T47D (cell line): Measurements from ENCODE around the gene NKAIN2.
"Not testable (repeated sequence)": the region's sequence is repeated elsewhere in the genome, so short reads cannot be mapped to it uniquely, and the experiment has no call there.

Experiments
- DNase-seq, 2 experiments: peaks; one replicate each; pipeline versions ENCODE4 v3.0.0 to v3.0.0-alpha.2; 2011 to 2012; ENCODE audit warnings: low read depth in 1 of 2, low spot score in 1 of 2
- JUND ChIP-seq: IDR thresholded peaks from 2 replicates; pipeline ENCODE4 v1.6.1; 2012; ENCODE audit warnings: low read depth
- in situ Hi-C: cut with HindIII; loops from 2 replicates; pipeline ENCODE4 v1.10.0; 2016; ENCODE audit warnings: low sequenced_read_pairs, low pct_unique_long_range_greater_than_20kb

The NKAIN2 gene

DNA sequence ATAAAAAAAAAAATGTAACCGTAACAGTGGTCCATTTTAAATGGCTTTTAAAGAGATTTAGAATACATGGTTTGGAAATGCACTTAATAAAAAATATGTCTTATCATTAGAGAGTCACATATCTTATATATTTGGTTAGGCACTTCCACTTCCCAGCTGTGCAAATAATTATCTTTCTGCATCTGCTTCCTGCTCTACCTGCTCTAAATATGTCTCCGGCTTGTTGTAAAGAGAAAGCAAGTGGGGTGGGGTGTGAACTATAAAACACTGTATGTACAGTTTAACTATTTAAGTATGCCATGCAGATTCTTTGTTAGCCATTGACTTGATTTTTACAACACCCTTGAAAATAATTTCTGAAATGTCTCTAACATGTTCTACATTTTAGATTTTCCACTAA lies 106.3 kb downstream of the NKAIN2 start:
- in situ Hi-C loops = no loop called here
- no peak for TF ChIP-seq JUND
- DNase-seq = no peak

DNA sequence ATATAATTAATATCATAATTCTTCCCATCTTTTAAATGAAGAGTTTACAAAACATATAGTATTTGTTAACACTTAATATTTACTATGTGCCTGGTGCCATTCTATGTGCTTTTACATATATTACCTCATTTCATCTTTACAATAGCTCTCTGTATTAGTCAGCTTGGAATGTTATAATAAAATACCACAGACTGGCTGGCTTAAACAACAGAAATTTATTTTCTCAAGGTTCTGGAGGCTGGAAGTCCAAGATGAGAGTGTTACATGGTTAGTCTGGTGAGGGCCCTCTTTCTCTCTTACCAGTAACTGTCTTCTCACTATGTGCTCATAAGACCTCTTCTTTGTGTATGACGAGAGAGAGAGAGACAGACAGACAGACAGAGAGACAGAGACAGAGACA lies 110.2 kb downstream of the NKAIN2 start:
- in situ Hi-C loops = no loop called here
- TF ChIP-seq JUND = no peak
- no peak for DNase-seq

DNA sequence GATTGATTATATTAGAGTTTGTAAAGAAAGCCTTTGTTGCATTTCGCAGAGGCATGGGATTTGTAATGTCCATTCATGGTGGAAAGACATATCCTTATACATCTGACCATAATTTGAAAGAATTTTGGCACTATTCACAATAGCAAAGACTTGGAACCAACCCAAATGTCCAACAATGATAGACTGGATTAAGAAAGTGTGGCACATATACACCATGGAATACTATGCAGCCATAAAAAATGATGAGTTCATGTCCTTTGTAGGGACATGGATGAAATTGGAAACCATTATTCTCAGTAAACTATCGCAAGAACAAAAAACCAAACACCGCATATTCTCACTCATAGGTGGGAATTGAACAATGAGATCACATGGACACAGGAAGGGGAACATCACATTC lies 119.7 kb downstream of the NKAIN2 start:
- in situ Hi-C loops, DNase-seq: not testable (repeated sequence)

DNA sequence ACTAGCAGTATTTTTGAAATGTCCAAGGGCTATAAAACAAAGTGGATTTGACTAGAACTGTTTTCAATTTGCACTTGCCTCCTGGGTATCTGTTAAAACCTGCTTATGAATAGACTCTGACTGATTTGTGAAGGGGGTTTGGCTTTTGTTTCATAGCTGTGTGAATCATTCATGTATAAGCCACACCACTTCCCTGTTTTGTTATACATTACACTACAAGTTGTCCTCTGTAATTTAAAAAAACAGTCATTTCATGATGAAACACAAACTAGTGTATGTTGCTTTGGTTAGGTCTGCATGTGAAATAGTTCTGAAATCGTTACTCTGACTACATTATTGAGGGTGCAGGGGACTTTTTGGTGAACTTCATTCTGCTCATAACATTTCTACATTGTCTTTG lies 121.7 kb downstream of the NKAIN2 start:
- TF ChIP-seq JUND = no peak
- in situ Hi-C loops = no loop called here
- DNase-seq = no peak

DNA sequence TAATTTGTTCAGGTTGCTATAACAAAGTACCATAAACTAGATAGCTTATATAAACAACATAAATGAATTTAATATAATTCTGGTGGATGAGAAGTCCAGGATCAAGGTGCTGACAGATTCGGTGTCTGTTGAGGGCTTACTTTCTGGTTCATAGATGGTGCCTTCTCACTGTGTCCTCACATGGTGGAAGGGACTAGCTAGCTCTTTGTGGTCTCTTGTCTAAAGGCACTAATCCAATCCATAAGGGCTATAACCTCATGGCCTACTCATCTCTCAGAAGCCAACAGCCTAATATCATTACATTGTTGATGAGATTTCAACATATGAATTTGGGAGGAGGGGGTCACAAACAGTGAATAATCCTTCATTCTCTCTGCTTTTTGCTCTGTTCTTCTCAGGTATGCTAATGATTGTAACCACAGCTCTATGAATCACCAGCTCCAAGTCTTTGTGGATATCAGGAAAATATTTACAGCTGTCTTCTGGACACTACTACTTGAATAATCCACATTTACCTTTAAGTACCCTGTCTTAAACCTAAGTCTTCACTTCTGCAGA lies 122.3 kb downstream of the NKAIN2 start:
- in situ Hi-C loops = no loop called here
- no peak for TF ChIP-seq JUND
- no peak for DNase-seq

DNA sequence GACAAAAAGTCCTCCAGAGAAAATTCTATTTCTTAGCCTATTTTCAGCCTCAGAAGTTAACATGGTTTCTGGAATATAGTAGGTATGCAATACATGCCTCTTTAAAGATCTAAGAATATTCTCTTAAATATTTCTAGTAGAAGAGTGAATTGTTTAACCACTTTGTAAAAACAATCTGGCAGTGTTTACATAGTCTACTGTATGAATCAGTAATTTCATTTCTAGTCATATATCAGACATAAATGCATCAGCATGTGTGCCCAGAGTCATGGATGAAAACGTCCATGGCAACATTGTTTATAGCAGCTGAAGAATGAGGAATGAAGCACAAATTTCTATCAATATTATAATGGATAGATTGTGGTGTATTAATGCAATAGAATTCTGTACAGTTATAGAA lies 124.9 kb downstream of the NKAIN2 start:
- no peak for TF ChIP-seq JUND
- in situ Hi-C loops = no loop called here

GRCh38 chr6:123931928-123932327 lies 128.3 kb downstream of the NKAIN2 start:
- DNase-seq = no peak
- in situ Hi-C loops = no loop called here
- TF ChIP-seq JUND = no peak

More for the DNA sequence above, 124.9 kb downstream of the NKAIN2 start:
- DNase-seq = no peak

GRCh38 chr6:123940551-123940950 lies 136.9 kb downstream of the NKAIN2 start:
- no peak for DNase-seq
- in situ Hi-C loops = no loop called here
- TF ChIP-seq JUND = no peak

DNA sequence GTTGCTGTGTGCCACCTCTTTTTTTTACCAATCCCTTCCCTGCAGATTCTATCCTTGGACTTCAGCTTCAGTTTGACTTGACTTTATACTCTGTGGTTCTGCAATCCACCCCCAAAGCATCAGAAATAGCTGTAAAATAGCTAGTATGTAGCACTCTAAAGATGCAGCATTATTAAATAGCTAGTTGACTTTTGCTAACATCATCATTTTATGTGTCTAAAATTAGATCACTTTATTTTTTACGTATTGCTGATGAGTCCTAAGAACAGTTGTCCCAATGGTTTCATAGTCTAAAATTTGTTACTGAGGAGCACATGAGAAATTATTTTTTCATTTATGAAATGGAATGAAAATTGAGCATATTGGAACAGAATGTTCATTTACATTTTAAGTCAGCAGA lies 138.2 kb downstream of the NKAIN2 start:
- in situ Hi-C loops = no loop called here
- TF ChIP-seq JUND = no peak
- DNase-seq = no peak

DNA sequence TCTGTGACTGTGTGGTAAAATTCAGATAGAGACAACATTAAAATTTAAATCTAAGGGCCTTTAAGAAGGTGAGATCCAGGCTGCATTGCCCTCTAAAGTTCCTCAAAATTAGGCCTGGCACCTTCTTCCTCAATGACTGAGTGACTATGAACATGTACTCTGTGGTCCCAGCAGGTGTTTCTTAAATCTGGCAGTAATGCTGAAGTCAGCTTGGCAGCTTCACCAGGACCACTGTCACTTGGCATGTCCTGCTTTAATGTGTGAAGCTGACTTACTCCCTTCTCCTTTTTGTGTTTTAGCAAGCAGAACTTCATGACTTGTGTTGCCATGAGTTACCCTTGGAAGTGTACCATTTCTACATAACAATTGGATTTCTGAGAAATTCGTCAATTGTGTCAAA lies 141.7 kb downstream of the NKAIN2 start:
- no peak for TF ChIP-seq JUND
- no peak for DNase-seq
- in situ Hi-C loops = no loop called here

GRCh38 chr6:123953920-123954319 lies 150.3 kb downstream of the NKAIN2 start:
- TF ChIP-seq JUND = no peak
- no peak for DNase-seq
- in situ Hi-C loops = no loop called here

- no peak for DNase-seq
- no peak for TF ChIP-seq JUND
- in situ Hi-C loops = no loop called here
These were observed 153.0 kb downstream of the NKAIN2 start for GRCh38 chr6:123956492-123957139.

DNA sequence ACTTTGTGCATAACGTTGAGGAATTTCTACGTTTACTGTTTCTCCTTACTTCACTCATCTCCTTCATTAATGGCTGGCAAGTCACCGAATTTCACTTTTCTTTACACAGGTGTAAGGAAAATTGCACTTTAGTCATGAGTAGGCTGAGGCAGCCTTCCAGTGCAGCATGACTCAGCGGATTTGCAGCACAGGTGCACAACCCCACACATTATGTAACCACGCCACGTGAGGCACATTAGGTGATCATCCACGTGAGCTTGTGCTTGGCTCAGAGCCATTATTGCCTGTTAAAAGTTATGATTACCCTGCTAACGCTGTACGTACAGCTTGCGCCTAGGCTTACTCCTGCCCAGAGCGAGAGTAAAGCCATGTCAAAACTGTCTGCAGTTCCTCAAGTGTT lies 158.8 kb downstream of the NKAIN2 start:
- peak in 1 of 2 experiments; percentile 73 for DNase-seq
- in situ Hi-C loops = no loop called here
- TF ChIP-seq JUND = no peak

DNA sequence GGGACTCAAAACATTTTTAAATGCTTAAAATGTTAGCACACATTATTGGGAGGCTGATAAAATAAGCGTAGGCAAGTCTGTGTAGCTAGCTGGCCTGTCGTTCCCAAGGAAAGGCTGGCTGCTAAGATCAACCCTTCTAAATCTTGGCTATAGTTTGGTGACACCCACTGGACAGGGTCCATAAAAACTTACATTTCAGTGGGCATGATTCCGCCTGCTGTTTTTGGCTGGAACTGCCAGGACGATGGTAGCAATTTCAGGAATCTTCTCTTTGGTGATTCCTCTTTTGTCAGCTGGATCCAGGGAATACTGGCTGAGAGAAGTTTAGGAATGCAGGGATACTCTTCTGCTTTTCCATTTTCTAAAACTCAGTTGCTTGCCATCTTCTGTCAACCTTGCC lies 162.2 kb downstream of the NKAIN2 start:
- in situ Hi-C loops = no loop called here
- DNase-seq = peak in 1 of 2 experiments; percentile 39
- no peak for TF ChIP-seq JUND
